ENCODE data around the gene MSLN. TPM values are rescaled to one million over a fixed set of nuclear protein-coding genes. Genes with fewer than 3 reads are reported as not detected.

The MSLN gene
- total and polyA plus RNA-seq, 10 donors, result 0.22 to 1.1 (median 0.41) TPM; not detected in 4

GRCh38 chr16:761625-762513, 1.3 kb downstream of the MSLN start:
- WGBS, 5 donors, result 74 to 91% (median 76%) methylated on average over 9 to 22 of the region's 22 CpGs
- Histone ChIP-seq H3K27me3 (replicated peaks in 1 of 7) (peaks cover 0 to 71% (median 14%) of the 10 kb centered on the region in 7 donors), H3K36me3 (no peaks in the 10 kb centered on the region), H3K27ac (no peak overlapping the region), H3K4me3 (no peak overlapping the region), H3K4me1 (no peaks in the 10 kb centered on the region), H3K9me3 (peaks cover 0 to under 1% (median 0%) of the 10 kb centered on the region in 8 donors)
- TF ChIP-seq POLR2AphosphoS5 (IDR thresholded peaks at IDR 0.05), result no peak
- no peak for TF ChIP-seq POLR2A (IDR thresholded peaks at IDR 0.05)
- TF ChIP-seq CTCF (IDR thresholded peaks at IDR 0.05 in 8 of 11, conservative IDR thresholded peaks at IDR 0.05 in 3 of 11), result no peak
- intact Hi-C loops (cut with DNase I; ENCODE audit: low total_unique reads), result no loop called here
- DNase-seq, result no peak

GRCh38 chr16:762595-763268, 2.2 kb downstream of the MSLN start:
- H3K27me3 ChIP-seq (replicated peaks in 1 of 7), result peaks cover 0 to 75% (median 14%) of the 10 kb centered on the region in 7 donors
- no peaks in the 10 kb centered on the region for H3K4me1 ChIP-seq
- no peaks in the 10 kb centered on the region for H3K9me3 ChIP-seq
- 67 to 83% (median 79%) methylated on average over 3 to 17 of the region's 17 CpGs for WGBS, 5 donors
- no peak for DNase-seq
- TF ChIP-seq POLR2A (IDR thresholded peaks at IDR 0.05) (no peak), CTCF (IDR thresholded peaks at IDR 0.05 in 8 of 11, conservative IDR thresholded peaks at IDR 0.05 in 3 of 11) (no peak), POLR2AphosphoS5 (IDR thresholded peaks at IDR 0.05) (no peak)
- no peak overlapping the region for H3K27ac ChIP-seq
- no peaks in the 10 kb centered on the region for H3K36me3 ChIP-seq
- intact Hi-C loops (cut with DNase I; ENCODE audit: low total_unique reads), result no loop called here
- H3K4me3 ChIP-seq, result no peak overlapping the region

DNA sequence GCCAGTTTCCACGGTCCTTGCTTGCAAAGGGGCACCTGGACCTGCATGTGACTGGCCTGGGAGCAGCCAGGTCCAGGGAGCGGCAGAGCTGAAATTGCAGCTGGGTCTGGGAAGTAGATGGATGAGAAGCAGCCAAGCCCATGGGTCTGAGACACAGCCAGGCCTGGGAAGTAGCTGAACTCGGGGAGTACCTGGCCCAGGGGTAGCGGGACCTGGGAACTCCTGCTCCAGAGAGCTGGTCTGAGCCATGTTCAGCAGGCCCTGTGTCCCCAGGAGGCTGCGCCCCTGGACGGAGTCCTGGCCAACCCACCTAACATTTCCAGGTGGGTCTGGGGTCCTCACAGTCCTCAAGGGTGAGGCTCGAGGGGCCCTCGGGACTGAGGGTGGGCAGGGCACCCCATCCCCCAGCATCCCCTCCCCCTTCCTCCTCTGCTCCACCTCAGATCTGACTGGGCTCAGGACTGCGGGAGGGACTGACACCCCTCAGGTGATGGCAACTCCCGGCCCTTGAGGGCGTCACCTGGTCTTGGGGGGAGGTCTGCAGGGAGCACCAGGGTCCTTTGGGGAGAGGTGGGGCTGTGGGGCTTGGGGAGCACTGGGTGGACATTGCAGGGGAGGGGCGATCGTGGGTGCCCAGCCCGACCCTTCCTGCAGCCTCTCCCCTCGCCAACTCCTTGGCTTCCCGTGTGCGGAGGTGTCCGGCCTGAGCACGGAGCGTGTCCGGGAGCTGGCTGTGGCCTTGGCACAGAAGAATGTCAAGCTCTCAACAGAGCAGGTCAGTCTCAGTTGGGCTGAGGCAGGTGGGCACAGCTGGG, 3.0 kb downstream of the MSLN start:
- Histone ChIP-seq H3K9me3 (no peaks in the 10 kb centered on the region), H3K36me3 (no peaks in the 10 kb centered on the region), H3K27ac (no peak overlapping the region), H3K27me3 (replicated peaks in 1 of 7) (peaks cover 0 to 77% (median 15%) of the 10 kb centered on the region in 7 donors), H3K4me3 (no peak overlapping the region), H3K4me1 (no peaks in the 10 kb centered on the region)
- 73 to 87% (median 77%) methylated on average over 17 to 21 of the region's 21 CpGs for WGBS, 5 donors
- DNase-seq, result no peak
- intact Hi-C loops (cut with DNase I; ENCODE audit: low total_unique reads), result no loop called here
- no peak for TF ChIP-seq CTCF (IDR thresholded peaks at IDR 0.05 in 8 of 11, conservative IDR thresholded peaks at IDR 0.05 in 3 of 11)
- no peak for TF ChIP-seq POLR2A (IDR thresholded peaks at IDR 0.05)
- TF ChIP-seq POLR2AphosphoS5 (IDR thresholded peaks at IDR 0.05), result no peak

Measured in spleen (tissue), 11 donors.